Nucleus accumbens (tissue), 56 donors: ENCODE measurements around the gene SCN2A.
"Not testable (repeated sequence)": the region's sequence is repeated elsewhere in the genome, so short reads cannot be mapped to it uniquely, and the experiment has no call there.

Source experiments
- DNase-seq, 56 donors: peaks; one replicate each; lab custom pipeline; 2025; lab: John Stamatoyannopoulos, UW

The SCN2A gene

GRCh38 chr2:165307317-165307716 is 68.1 kb downstream of the SCN2A start:
- DNase-seq, result no peak

- DNase-seq, result no peak
These were observed 72.7 kb downstream of the SCN2A start for GRCh38 chr2:165311949-165312348.

- DNase-seq, result no peak
These were observed 73.8 kb downstream of the SCN2A start for GRCh38 chr2:165312999-165313398.

GRCh38 chr2:165313509-165313908 is 74.3 kb downstream of the SCN2A start:
- no peak for DNase-seq

- DNase-seq, result no peak
These were observed 89.1 kb downstream of the SCN2A start for GRCh38 chr2:165328272-165328671.

GRCh38 chr2:165344276-165344675 is 105.1 kb downstream of the SCN2A start:
- DNase-seq, result not testable (repeated sequence)

- no peak for DNase-seq
These were observed 109.2 kb downstream of the SCN2A start for GRCh38 chr2:165348441-165348840.

- no peak for DNase-seq
These were observed 110.0 kb downstream of the SCN2A start for GRCh38 chr2:165349181-165349580.

GRCh38 chr2:165357758-165358157 is 118.5 kb downstream of the SCN2A start:
- DNase-seq, result no peak

GRCh38 chr2:165361514-165361913 is 122.3 kb downstream of the SCN2A start:
- no peak for DNase-seq

GRCh38 chr2:165369131-165369897 is 130.1 kb downstream of the SCN2A start:
- DNase-seq, result peak in 9 of 56 donors; percentile 1 to 37 (median 7)

GRCh38 chr2:165369898-165370296 is 130.7 kb downstream of the SCN2A start:
- no peak for DNase-seq

GRCh38 chr2:165371356-165371755 is 132.1 kb downstream of the SCN2A start:
- no peak for DNase-seq

GRCh38 chr2:165373278-165374010 is 134.2 kb downstream of the SCN2A start:
- DNase-seq, result no peak

GRCh38 chr2:165376571-165376975 is 137.4 kb downstream of the SCN2A start:
- DNase-seq, result peak in 2 of 56 donors; percentile 1 to 2

GRCh38 chr2:165382362-165382761 is 143.1 kb downstream of the SCN2A start:
- DNase-seq, result no peak

GRCh38 chr2:165390875-165391274 is 151.7 kb downstream of the SCN2A start:
- DNase-seq, result no peak

GRCh38 chr2:165391791-165392190 is 152.6 kb downstream of the SCN2A start:
- no peak for DNase-seq

GRCh38 chr2:165398603-165399002 is 159.4 kb downstream of the SCN2A start:
- not testable (repeated sequence) for DNase-seq

- peak in 4 of 56 donors; percentile 3 to 17 (median 8) for DNase-seq
These were observed 162.2 kb downstream of the SCN2A start for GRCh38 chr2:165401285-165401852.

GRCh38 chr2:165402162-165402561 is 162.9 kb downstream of the SCN2A start:
- no peak for DNase-seq

- DNase-seq, result no peak
These were observed 167.0 kb downstream of the SCN2A start for GRCh38 chr2:165406173-165406572.
